ENCODE results near the gene CD109. TPM values are rescaled to one million over a fixed set of nuclear protein-coding genes. Genes with fewer than 3 reads are reported as not detected.

CD109 gene
- total RNA-seq, 1 experiment from 2014 or later, result 3.2 TPM

- no CpG with 5 or more reads among the region's 2 CpGs for WGBS (ENCODE audit: extremely low coverage, insufficient read length, low lambda C conversion rate)
- no peak overlapping the region for H3K4me2 ChIP-seq (ENCODE audit: insufficient read depth, insufficient read length, low read length)
- peaks cover 2 to 3% of the 10 kb centered on the region in 2 experiments; a peak in 2 of 5 replicates for H3K9me3 Mint-ChIP-seq
Observed at GRCh38 chr6:73656531-73657145, 39.4 kb upstream of the CD109 start.

More at GRCh38 chr6:73656531-73657145, 39.4 kb upstream of the CD109 start:
- Histone ChIP-seq H4K20me1 (ENCODE audit: control insufficient read depth, insufficient read depth, insufficient read length) (no peaks in the 10 kb centered on the region), H3K4me1 (ENCODE audit: insufficient read depth, low read length) (no peaks in the 10 kb centered on the region; the same call in 1 of the 2 replicates), H3K14ac (ENCODE audit: insufficient read depth, low read length) (no peak overlapping the region), H4K8ac (replicated peaks; ENCODE audit: insufficient read length, low read depth, low read length) (no peak overlapping the region), H3K9me3 (ENCODE audit: control insufficient read depth, low read depth, low read length) (no peaks in the 10 kb centered on the region), H3K79me1 (ENCODE audit: insufficient read depth, low read depth, low read length, poor library complexity, severe bottlenecking) (no peaks in the 10 kb centered on the region), H3K23ac (ENCODE audit: insufficient read length, low read depth, low read length) (no peak overlapping the region), H2BK120ac (ENCODE audit: low read depth, low read length, poor library complexity, severe bottlenecking) (no peak overlapping the region), H4K91ac (ENCODE audit: insufficient read length, low read depth, low read length) (no peak overlapping the region), H3K4ac (ENCODE audit: low read depth, low read length) (no peak overlapping the region), H2BK20ac (ENCODE audit: low read depth, low read length, poor library complexity, severe bottlenecking) (no peak overlapping the region), H4K5ac (ENCODE audit: insufficient read length, low read depth, low read length) (no peak overlapping the region), H3K27me3 (ENCODE audit: insufficient read depth, low read length) (no peaks in the 10 kb centered on the region), H3K56ac (ENCODE audit: insufficient read length, low read depth, low read length) (no peak overlapping the region), H2AFZ (ENCODE audit: low read length) (no peak overlapping the region), H3K27ac (ENCODE audit: insufficient read length, low read depth, low read length) (no peak overlapping the region), H3K79me2 (ENCODE audit: insufficient read depth, low read length) (no peaks in the 10 kb centered on the region), H3K9ac (ENCODE audit: extremely low read depth, insufficient read length, low read length) (no peak overlapping the region), H2AK5ac (ENCODE audit: insufficient read length, low read length) (no peak overlapping the region), H3K18ac (ENCODE audit: insufficient read length, low read depth, low read length) (no peak overlapping the region), H3T11ph (ENCODE audit: low read length) (no peak overlapping the region), H3K23me2 (ENCODE audit: insufficient read length, low read depth, low read length, poor library complexity, severe bottlenecking) (no peaks in the 10 kb centered on the region), H2BK5ac (ENCODE audit: insufficient read length, low read length) (no peak overlapping the region), H2BK15ac (ENCODE audit: low read depth, low read length) (no peak overlapping the region), H2BK12ac (ENCODE audit: insufficient read length, low read depth, low read length) (no peak overlapping the region)
- H3K27ac Mint-ChIP-seq, result no peak overlapping the region
- no peaks in the 10 kb centered on the region for H3K27me3 Mint-ChIP-seq (ENCODE audit: low read depth)
- H3K36me3 Mint-ChIP-seq (ENCODE audit: insufficient read depth in 1 of 3, low read depth in 3 of 3), result peaks cover 3 to 7% (median 4%) of the 10 kb centered on the region in 3 experiments; a peak in 4 of 7 replicates
- H3K4me3 Mint-ChIP-seq, result no peak overlapping the region
- TF ChIP-seq CTCF (conservative IDR thresholded peaks at IDR 0.05), result no peak
- no peak for DNase-seq
- H3K4me1 Mint-ChIP-seq, result peaks cover 19 to 20% of the 10 kb centered on the region in 2 experiments
